Right atrium auricular region (tissue), 2 donors: ENCODE data around the gene DPP6. TPM values are rescaled to one million over a fixed set of nuclear protein-coding genes. Genes with fewer than 3 reads are reported as not detected.

Experiments
- DNase-seq: peaks from one replicate; pipeline ENCODE4 v3.0.0-alpha.2; 2019; ENCODE audit warnings: low spot score
- H3K27ac ChIP-seq, 2 donors: fragments of 200-600 bp; sonication (generic); 1 replicate in 1 of 2; 2 replicates in 1 of 2; pipeline ENCODE4 v1.5.1; 2016 to 2019
- H3K27me3 ChIP-seq, 2 donors: fragments of 200-600 bp; sonication (generic); one replicate each; pipeline versions ENCODE4 v1.5.1 to v1.6.0; 2017 to 2019
- H3K36me3 ChIP-seq: fragments of 200-600 bp; sonication (generic); one replicate; pipeline ENCODE4 v1.5.1; 2016
- H3K4me1 ChIP-seq, 2 donors: fragments of 200-600 bp; sonication (generic); one replicate each; pipeline versions ENCODE4 v1.5.1 to v1.6.0; 2017 to 2019
- H3K4me3 ChIP-seq, 2 donors: fragments of 200-600 bp; sonication (generic); 1 replicate in 1 of 2; 2 replicates in 1 of 2; pipeline ENCODE4 v1.5.1; 2017 to 2019; ENCODE audit warnings: mild to moderate bottlenecking in 1 of 2, moderate library complexity in 1 of 2
- H3K9me3 ChIP-seq, 2 donors: fragments of 200-600 bp; sonication (generic); one replicate each; pipeline ENCODE4 v1.5.1; 2019
- total RNA-seq, 2 donors: library from RNA; depleted of rRNA; stranded (reverse); fragments of >200 nt; gene quantifications; one replicate each; pipeline ENCODE4 v1.1.0, GENCODE V29; 2016
- TF ChIP-seq, protein P1 (sequence below), 2 donors: fragments of 200-600 bp; sonication (generic); IDR thresholded peaks; one replicate each; pipeline ENCODE4 v1.5.1; 2019; ENCODE audit warnings: antibody characterized with exemption in 2 of 2

The DPP6 gene
- total RNA-seq, 2 donors from 2014 or later, result 0.35 to 0.85 TPM

DNA sequence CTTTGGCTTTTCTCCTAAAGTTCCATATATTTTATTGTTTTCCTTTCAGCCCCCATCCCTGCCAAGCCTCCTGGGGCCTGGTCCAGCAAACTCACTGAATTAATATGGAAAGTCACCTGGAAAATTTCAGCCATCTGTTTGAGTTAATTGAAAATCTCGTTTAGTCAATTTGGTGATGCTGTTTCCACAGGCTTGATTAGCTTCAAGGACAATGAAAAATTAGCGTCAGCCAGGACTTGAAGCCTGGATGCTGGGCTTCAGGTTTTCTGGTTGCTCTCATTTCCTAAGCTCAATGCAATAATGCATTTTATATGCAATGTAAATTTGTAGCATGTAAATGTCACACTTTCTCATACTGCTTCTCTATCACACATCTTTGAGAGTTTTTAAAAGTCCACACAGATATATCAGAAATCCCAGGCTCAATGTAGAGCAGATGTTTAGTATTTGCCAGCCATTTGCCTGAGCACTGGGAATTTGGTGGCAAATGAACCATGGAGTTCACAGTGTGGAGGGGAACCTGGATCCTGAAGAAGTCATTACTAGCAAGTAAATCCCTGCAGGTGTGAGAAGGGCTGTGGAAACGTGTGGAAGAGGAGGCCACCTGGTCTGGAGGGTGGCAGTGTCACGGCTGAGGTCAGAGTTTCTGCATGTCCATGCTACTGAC is 722.2 kb downstream of the DPP6 start:
- Histone ChIP-seq H3K4me1 (no peaks in the 10 kb centered on the region), H3K4me3 (no peak overlapping the region), H3K27me3 (no peaks in the 10 kb centered on the region), H3K9me3 (no peaks in the 10 kb centered on the region), H3K36me3 (no peaks in the 10 kb centered on the region), H3K27ac (no peak overlapping the region)
- TF ChIP-seq, protein P1, sequence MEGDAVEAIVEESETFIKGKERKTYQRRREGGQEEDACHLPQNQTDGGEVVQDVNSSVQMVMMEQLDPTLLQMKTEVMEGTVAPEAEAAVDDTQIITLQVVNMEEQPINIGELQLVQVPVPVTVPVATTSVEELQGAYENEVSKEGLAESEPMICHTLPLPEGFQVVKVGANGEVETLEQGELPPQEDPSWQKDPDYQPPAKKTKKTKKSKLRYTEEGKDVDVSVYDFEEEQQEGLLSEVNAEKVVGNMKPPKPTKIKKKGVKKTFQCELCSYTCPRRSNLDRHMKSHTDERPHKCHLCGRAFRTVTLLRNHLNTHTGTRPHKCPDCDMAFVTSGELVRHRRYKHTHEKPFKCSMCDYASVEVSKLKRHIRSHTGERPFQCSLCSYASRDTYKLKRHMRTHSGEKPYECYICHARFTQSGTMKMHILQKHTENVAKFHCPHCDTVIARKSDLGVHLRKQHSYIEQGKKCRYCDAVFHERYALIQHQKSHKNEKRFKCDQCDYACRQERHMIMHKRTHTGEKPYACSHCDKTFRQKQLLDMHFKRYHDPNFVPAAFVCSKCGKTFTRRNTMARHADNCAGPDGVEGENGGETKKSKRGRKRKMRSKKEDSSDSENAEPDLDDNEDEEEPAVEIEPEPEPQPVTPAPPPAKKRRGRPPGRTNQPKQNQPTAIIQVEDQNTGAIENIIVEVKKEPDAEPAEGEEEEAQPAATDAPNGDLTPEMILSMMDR (IDR thresholded peaks at IDR 0.05), result no peak
- no peak for DNase-seq

DNA sequence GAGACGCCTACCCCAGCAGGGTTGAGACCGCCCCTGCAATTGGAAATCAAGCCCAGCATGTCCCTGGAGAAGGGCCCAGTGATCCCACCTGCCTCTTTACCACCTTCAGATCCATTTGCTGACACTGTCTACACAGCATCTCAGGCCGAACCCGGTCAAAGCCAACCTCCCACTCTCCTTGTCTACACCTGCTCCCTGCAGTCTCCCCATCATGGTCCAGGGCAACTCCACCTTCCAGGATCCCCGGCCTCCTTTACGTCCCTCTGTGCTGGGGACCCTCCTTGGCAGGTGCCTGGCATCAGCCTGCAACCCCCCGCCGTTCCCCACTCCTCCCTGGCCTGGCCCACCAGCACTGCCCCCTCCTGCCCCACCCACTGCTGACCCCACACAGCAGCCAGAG is 723.5 kb downstream of the DPP6 start:
- H3K4me3 ChIP-seq, result no peak overlapping the region
- DNase-seq, result no peak
- H3K27me3 ChIP-seq, result no peaks in the 10 kb centered on the region
- H3K9me3 ChIP-seq, result no peaks in the 10 kb centered on the region
- H3K36me3 ChIP-seq, result no peaks in the 10 kb centered on the region
- H3K4me1 ChIP-seq, result no peaks in the 10 kb centered on the region
- no peak overlapping the region for H3K27ac ChIP-seq
- TF ChIP-seq, protein P1 (IDR thresholded peaks at IDR 0.05), result no peak

DNA sequence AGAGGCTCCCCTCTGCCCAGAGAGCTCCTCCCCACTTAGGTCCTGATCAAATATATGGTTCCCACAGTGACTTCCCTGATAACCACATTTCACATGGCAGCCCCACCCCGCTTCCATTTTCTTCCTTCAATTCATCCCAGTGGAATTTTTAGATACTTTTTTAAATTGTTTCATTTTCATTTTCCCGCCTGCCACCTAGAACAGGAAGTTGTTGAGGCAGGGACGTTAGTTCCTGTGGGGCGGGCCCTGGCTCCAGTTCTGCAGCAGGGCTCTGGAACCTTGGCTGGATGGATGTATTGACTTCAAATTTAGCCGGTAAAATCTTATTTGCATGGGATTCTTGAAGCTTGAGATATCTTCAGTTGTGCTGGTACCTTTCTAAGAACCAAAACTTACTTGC is 724.2 kb downstream of the DPP6 start:
- Histone ChIP-seq H3K4me1 (no peaks in the 10 kb centered on the region), H3K9me3 (no peaks in the 10 kb centered on the region), H3K27ac (no peak overlapping the region), H3K36me3 (no peaks in the 10 kb centered on the region), H3K4me3 (no peak overlapping the region), H3K27me3 (no peaks in the 10 kb centered on the region)
- no peak for DNase-seq
- TF ChIP-seq, protein P1 (IDR thresholded peaks at IDR 0.05), result no peak

DNA sequence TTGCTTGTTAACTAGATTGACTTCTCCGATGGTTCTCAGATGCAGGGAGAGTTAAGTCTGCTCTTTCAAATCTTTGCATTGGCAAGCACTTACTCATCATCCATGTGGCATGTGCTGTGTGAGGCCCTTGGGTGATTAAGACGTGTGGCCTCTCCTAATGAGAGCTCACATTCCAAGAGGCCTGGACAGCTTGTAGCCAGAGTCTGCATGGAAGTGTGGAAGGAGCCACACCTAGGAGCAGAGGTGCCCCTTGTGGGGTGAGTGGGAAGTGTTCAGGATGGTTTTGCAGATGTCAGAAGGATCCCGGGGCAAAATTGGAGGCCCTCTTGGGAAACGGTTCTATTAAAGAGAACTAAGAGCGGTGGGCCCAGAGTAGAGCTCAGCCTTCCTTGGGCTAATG is 724.8 kb downstream of the DPP6 start:
- Histone ChIP-seq H3K4me3 (no peak overlapping the region), H3K27ac (no peak overlapping the region), H3K36me3 (no peaks in the 10 kb centered on the region), H3K4me1 (no peaks in the 10 kb centered on the region), H3K9me3 (no peaks in the 10 kb centered on the region), H3K27me3 (no peaks in the 10 kb centered on the region)
- DNase-seq, result no peak
- TF ChIP-seq, protein P1 (IDR thresholded peaks at IDR 0.05), result no peak

DNA sequence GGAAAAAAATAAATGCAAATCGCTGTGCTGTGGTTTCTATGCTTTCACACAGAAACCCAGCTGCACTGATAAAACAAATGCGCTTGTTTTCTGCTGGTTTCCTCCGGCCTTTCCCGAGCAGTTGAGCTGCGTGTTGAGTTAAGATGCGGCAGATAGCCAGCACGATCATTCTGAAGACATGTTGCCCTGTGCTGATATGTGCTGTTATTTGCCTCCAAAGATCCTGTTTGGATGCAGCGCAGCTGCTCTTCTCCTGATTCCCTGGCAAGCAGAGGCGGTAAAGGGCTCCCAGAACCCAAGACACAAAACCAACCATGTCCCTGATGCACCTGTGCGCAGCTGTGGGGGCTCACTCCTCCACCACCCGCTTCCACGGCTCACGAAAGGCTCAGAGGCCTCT is 725.3 kb downstream of the DPP6 start:
- H3K4me1 ChIP-seq, result no peaks in the 10 kb centered on the region
- DNase-seq, result no peak
- no peaks in the 10 kb centered on the region for H3K9me3 ChIP-seq
- no peaks in the 10 kb centered on the region for H3K27me3 ChIP-seq
- no peak overlapping the region for H3K4me3 ChIP-seq
- no peaks in the 10 kb centered on the region for H3K36me3 ChIP-seq
- no peak overlapping the region for H3K27ac ChIP-seq
- TF ChIP-seq, protein P1 (IDR thresholded peaks at IDR 0.05), result no peak

DNA sequence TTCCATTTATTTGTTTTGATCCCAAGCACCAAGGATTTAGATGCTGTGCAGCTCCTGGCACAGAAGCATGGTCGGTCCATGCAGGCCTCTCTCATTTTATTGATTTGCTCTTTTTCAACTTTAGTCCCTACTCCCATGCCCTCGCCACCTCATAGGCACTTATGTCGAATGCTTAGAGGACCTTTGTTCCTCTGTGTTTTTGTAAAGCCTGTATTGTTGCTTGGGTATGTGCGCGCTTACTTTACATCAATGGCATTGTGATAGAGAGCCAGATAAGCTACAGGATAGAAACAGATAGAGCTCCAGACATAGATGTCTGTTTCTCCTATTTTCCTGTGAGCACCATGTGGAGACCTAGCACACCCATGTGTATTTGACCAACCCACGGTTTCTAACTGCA is 725.7 kb downstream of the DPP6 start:
- no peak overlapping the region for H3K4me3 ChIP-seq
- H3K9me3 ChIP-seq, result no peaks in the 10 kb centered on the region
- H3K4me1 ChIP-seq, result no peaks in the 10 kb centered on the region
- no peaks in the 10 kb centered on the region for H3K36me3 ChIP-seq
- H3K27ac ChIP-seq, result no peak overlapping the region
- TF ChIP-seq, protein P1 (IDR thresholded peaks at IDR 0.05), result no peak
- no peak for DNase-seq
- no peaks in the 10 kb centered on the region for H3K27me3 ChIP-seq
